GM21786 (cell line): Measurements from ENCODE around the gene SV2C.
A peak's percentile ranks its signal among the peaks of the same experiment; 100 is the strongest.
"Not testable (repeated sequence)": the region's sequence is repeated elsewhere in the genome, so short reads cannot be mapped to it uniquely, and the experiment has no call there.

ENCODE experiments used
- ATAC-seq: cut with Tn5 transposase; IDR thresholded peaks from one replicate; pipeline ENCODE4 v1.9.1; 2021; ENCODE audit not compliant: unreplicated experiment

The SV2C gene

GRCh38 chr5:76292620-76293322 lies 209.6 kb downstream of the SV2C start:
- ATAC-seq: peak; percentile 77

DNA sequence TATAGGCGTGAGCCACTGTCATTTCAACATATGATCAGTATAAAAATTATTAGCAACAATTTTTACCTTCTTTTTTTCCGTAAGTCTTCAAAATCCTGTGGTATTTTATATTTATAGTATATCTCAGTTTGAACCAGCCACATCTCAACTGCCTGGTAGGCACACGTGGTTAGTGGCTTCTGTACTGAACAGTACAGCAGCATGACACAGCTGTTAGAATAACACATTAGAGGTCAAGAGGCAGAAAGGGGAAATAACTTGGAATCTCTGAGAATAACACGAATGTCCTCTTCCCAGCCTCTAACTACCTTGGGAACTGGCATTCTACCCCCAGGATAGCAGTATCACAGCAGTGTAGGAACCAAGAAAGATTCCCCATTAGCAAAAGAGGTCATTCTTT lies 211.4 kb downstream of the SV2C start:
- peak; percentile 36 for ATAC-seq

DNA sequence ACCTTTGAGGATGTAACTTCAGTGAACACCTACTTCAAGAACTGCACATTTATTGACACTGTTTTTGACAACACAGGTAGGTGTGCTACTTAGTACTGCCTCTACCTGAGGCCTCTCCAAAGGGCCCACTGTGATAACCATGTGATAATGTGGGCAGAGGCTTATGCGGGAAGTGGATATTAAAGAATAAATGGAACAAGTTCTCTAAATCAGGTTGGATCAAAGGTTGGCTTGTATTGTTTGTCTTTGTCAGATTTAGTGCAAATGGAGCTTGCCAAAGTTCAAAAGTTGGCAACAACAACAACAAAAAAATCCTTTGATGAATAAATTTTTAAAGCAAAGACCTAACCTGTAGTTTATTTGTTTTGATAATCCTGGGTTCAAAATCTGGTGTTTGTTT lies 215.7 kb downstream of the SV2C start:
- ATAC-seq: no peak

- no peak for ATAC-seq
Observed at GRCh38 chr5:76299592-76299991, 216.4 kb downstream of the SV2C start.

DNA sequence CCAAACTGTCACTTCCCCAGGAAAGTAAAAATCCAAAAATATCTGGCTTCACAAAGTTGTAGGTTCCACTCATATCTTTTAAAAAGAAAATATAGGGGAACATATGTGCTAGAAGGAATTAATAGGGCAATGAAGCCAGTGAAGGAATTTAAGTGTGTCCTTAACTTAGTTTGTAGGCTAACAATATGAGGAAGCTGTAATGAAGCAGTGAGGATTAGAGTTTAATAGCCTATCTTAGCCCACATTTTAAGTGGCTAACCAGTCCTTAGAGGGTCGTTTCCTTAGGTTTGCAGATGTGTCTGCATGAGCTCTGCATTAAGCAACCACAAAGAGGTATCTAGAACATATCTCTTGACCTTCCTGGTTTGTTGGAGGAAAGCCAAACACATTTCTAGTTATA lies 218.7 kb downstream of the SV2C start:
- not testable (repeated sequence) for ATAC-seq

GRCh38 chr5:76302661-76303060 lies 219.5 kb downstream of the SV2C start:
- ATAC-seq: not testable (repeated sequence)

GRCh38 chr5:76303921-76304320 lies 220.7 kb downstream of the SV2C start:
- ATAC-seq: peak; percentile 51

DNA sequence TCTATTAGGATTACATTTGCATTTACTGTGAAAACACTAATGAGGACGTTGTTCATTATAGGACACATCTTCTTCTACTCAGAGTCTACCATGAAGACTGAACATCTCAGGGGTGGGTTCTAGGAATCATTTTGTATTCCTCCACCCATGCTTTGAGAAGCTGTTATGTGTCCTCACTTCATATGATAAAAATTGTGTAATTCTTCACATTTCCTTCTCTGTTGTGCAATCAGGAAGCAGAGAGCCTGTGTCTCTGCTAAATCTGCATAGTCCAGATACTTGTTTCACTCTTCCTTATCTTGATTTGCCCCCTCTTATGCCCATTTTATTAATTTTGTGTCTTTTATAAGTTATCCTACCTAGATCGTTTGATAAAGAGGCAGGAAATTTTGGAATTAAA lies 222.1 kb downstream of the SV2C start:
- ATAC-seq: no peak

DNA sequence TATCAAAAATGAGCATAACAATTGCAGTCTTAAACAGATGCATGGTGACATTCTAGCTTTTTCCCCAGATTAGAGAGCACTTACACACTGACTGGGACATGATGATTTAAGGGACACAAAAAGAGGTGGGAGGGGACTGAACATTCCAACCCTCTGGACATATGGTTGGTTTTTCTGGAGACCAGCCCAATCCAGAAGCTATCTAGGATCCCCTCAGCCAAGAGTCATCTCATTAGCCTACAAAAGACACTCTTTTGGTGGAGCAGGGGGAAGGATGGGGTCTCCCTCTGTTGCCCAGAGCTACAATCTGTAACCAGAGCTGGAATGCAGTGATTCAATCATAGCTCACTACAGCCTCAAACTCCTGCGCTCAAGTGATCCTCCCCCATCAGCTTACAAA lies 222.6 kb downstream of the SV2C start:
- no peak for ATAC-seq

- no peak for ATAC-seq
Observed at GRCh38 chr5:76310208-76310607, 227.0 kb downstream of the SV2C start.

- no peak for ATAC-seq
Observed at GRCh38 chr5:76312783-76313182, 229.6 kb downstream of the SV2C start.

DNA sequence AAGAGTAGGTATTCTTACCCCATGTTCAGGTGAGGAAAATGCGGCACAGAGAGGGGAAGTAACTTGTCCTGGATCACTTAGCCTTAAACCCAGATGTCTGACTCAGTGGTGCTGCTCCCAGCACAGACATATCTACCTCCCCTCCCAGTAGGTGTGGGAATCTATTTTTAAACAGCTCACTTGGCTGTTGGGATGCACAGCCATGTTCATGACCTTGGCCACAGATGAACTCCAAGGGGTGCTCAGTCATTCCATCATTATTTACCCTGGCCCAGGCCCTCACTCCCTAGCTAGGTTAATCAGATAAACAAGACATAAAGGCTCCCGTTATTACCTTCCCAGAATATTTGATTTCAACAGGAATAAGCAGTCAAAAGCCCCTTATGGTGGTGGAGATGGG lies 231.5 kb downstream of the SV2C start:
- no peak for ATAC-seq

- ATAC-seq: no peak
Observed at GRCh38 chr5:76319673-76320072, 236.5 kb downstream of the SV2C start.

GRCh38 chr5:76323494-76323893 lies 240.3 kb downstream of the SV2C start:
- ATAC-seq: not testable (repeated sequence)

DNA sequence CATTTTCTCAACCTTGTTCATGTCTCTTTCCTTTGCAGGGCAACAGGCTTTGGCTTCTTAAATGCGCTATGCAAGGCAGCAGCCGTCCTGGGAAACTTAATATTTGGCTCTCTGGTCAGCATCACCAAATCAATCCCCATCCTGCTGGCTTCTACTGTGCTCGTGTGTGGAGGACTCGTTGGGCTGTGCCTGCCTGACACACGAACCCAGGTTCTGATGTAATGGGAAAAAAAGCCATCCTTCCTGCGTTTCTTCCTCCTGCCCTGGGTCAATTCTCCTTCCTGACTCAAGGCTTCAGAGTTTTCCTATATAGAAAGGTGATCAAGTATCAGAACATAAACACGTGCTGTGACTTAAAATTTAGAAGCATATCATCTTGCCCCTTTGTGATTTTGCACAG lies 242.1 kb downstream of the SV2C start:
- no peak for ATAC-seq

DNA sequence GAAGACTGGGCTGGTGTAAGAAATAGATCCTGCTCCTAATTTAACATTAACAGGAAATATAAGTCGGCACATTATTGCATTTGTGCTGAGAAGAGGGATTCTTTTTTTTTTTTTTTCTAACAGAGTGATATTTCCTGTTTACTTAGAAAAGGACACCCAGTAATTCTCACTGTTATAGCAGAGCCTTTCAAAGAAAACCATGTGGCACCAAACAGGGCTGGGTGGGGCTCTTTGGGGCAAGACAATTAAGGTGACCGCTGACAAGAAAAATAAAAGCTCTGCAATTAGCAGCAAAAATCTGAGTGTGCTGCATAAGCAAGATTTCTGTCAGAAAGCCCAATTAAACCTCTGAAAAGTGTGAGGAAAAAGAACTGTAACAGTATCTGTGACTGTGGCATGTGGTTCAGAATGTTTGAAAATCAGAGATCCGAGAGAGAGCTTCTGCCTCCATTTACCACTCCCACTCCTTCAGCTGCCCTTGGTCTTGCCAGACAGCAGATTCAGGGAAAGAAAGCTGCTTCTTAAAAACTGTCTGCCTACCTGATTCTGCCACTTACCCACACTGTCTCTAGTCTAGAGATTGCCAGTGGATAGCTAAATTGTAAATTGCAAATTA lies 242.8 kb downstream of the SV2C start:
- no peak for ATAC-seq

DNA sequence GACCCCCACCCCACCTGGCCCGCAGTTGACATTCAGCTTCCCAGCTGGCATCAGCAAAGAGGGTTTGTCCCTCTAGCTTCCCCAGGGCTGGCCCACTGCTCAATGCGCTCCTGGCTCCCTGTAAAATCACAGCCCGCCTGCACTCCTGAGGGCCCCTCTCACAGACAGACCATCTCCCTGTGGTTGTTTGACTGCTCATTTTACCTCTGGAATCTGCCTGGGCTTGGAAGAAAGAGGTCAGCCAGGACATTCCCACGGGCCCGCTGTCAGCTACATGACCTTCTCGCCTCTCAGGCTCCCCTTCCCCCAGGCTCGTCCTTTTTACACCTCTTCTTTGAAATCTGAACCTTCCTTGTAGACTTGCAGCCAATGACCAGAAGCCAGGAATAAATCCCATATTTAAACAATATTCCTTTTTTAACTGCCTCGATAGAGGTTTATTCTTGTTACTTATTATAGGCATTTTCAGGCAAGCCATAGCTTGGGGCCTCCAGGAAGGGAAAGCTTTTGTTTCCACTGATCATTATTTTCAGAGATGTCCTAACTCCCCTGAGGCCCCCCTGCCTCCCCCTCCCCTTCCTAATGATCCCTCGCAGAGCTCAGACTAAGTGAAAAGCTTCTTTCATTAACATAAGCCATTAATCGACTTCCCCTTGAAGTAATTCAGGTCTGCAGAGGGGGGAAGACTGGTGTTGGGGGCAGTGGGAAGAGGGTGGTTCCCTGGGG lies 243.6 kb downstream of the SV2C start:
- ATAC-seq: no peak

DNA sequence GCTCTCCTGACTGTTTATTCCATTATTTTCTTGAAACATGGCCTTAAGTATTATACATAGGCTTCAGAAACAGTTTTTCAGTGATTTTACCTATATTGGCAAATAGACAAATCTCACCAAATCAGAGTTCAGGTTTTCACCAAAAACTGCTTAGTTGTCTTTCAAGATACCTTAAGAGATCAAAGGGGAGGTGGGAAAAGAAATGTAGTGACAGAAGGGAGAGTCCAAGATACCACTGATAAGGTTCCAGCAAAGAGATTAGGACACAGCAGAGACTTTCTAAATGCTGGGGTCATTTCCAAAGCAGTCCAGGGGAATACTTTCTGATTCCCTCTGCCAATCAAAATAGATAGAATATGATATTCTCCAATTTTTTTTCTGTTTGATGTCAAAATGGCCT lies 246.2 kb downstream of the SV2C start:
- no peak for ATAC-seq

- no peak for ATAC-seq
Observed at GRCh38 chr5:76331126-76331525, 247.9 kb downstream of the SV2C start.

- no peak for ATAC-seq
Observed at GRCh38 chr5:76332102-76332501, 248.9 kb downstream of the SV2C start.

DNA sequence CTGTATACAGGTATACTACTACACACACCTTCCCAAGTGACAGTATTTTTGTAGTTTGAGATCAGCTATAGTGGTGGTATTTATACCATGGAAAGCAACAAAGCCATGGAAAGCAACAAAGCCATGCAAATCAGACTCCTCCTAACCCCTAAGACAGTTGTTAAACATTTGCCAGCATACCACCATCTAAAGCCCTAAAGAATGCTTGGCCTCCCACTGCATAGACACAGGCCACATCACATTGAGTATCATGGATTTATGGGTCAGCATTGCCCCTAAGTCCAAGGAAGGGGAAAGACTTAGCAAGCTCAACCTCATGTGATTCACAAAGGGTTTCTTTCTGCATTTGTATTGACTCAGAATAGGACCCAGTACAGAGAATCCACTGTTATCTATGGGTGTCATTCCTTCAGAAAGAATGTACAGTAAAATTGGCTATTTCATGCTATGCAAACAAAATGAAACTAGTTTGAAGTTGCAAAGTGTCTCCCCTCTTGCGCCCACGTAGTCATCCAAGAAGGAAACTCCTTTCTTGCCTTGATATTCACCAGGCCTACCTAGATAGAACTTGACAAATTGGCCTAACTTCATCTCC lies 249.5 kb downstream of the SV2C start:
- ATAC-seq: no peak

DNA sequence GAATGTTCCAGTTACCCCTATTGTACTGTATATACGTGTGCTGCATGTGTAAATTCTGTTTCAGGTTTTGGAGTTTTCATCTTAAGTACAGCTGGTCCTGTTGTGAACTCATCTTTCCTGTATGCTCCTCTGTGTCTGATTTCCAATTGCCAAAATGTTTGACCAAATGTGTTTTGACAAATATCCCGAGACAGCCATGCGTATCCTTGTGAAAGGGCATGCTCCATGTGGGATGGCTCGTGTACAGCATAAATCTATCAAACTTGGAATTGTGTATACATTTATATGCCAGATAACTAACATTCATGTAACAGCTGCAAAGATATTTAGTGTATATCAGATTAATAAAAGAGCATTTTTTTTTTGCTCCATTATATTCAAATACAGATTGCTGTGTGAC lies 250.4 kb downstream of the SV2C start:
- ATAC-seq: no peak
